H1 (cell line): ENCODE data around the gene BPIFB6. TPM values are rescaled to one million over a fixed set of nuclear protein-coding genes. Genes with fewer than 3 reads are reported as not detected.

Source experiments
- BRCA1 ChIP-seq: IDR thresholded peaks from 2 replicates; pipeline ENCODE4 v1.6.1; 2012; ENCODE audit warnings: low read depth, low read length, improper control_type of control experiment
- CHD7 ChIP-seq: fragments of 300-600 bp; sonication (generic); IDR thresholded peaks from 2 replicates; pipeline ENCODE4 v1.7.1; 2012; ENCODE audit warnings: low read length, moderate library complexity, mild to moderate bottlenecking, inconsistent platforms; ENCODE audit not compliant: insufficient replicate concordance
- MAX ChIP-seq: IDR thresholded peaks from 2 replicates; pipeline ENCODE4 v1.6.1; 2012; ENCODE audit warnings: inconsistent platforms
- USF2 ChIP-seq: IDR thresholded peaks from 2 replicates; pipeline ENCODE4 v1.6.1; 2011; ENCODE audit warnings: low read length, improper control_type of control experiment
- polyA plus RNA-seq, 7 experiments: library from polyadenylated mRNA; depleted of rRNA in 3 of 7; stranded (reverse) in 5 of 7; unstranded in 2 of 7; fragments of >200 nt in 5 of 7; fragments of 200-250 nt in 2 of 7; gene quantifications; 1 replicate in 5 of 7; 2 replicates in 1 of 7; 4 replicates in 1 of 7; pipeline versions ENCODE4 v1.2.1 to v1.2.3, GENCODE V29; 2011 to 2013; ENCODE audit warnings: missing spikeins in 2 of 7, mixed read lengths in 2 of 7
- total RNA-seq: library from RNA; stranded (reverse); fragmentation: NEBNext Ultra II Directional; extraction: Animal tissue kit (Norgen Biotek cat#: 25700); gene quantifications from 2 replicates; pipeline ENCODE4 v1.2.1, GENCODE V29; 2021

The BPIFB6 gene
- total and polyA plus RNA-seq, 2 of the 8 experiments (the other 6 are each of a cell fraction or from before 2014, with no cell fraction given) = not detected

- TF ChIP-seq CHD7 = no peak
- TF ChIP-seq USF2 = no peak
- no peak for TF ChIP-seq MAX
- no peak for TF ChIP-seq BRCA1
- TF ChIP-seq, all 59 proteins: peak for 0
Observed at GRCh38 chr20:33037456-33037855, 6.0 kb downstream of the BPIFB6 start (continued).
